Measurements from ENCODE around the gene MRPL45.

The MRPL45 gene

GRCh38 chr17:38326996-38327792 is 30.2 kb downstream of the MRPL45 start:
- peak; percentile 55 for DNase-seq

GRCh38 chr17:38327936-38328335 is 31.0 kb downstream of the MRPL45 start:
- no peak for DNase-seq

- no peak for DNase-seq
Measured at GRCh38 chr17:38328620-38329019, 31.7 kb downstream of the MRPL45 start.

- no peak for DNase-seq
Measured at GRCh38 chr17:38329284-38329683, 32.3 kb downstream of the MRPL45 start.

- no peak for DNase-seq
Measured at GRCh38 chr17:38329808-38330730, 33.1 kb downstream of the MRPL45 start.

- no peak for DNase-seq
Measured at GRCh38 chr17:38330941-38331411, 34.0 kb downstream of the MRPL45 start.

- no peak for DNase-seq
Measured at GRCh38 chr17:38332735-38333134, 35.8 kb downstream of the MRPL45 start.

- DNase-seq, result peak; percentile 27
Measured at GRCh38 chr17:38333635-38334295, 36.8 kb downstream of the MRPL45 start.

GRCh38 chr17:38334480-38335364 is 37.8 kb downstream of the MRPL45 start:
- no peak for DNase-seq

- DNase-seq, result no peak
Measured at GRCh38 chr17:38336838-38337237, 39.9 kb downstream of the MRPL45 start.

- DNase-seq, result no peak
Measured at GRCh38 chr17:38338053-38338452, 41.1 kb downstream of the MRPL45 start.

- DNase-seq, result no peak
Measured at GRCh38 chr17:38338535-38338934, 41.6 kb downstream of the MRPL45 start.

- no peak for DNase-seq
Measured at GRCh38 chr17:38339891-38340290, 42.9 kb downstream of the MRPL45 start.

GRCh38 chr17:38341035-38341721 is 44.2 kb downstream of the MRPL45 start:
- peak; percentile 16 for DNase-seq

GRCh38 chr17:38342886-38343607 is 46.1 kb downstream of the MRPL45 start:
- DNase-seq, result no peak

GRCh38 chr17:38343608-38344419 is 46.8 kb downstream of the MRPL45 start, which contains the start of gene GPR179:
TSS of gene GPR179 (minus strand) at chr17:38343956. CDS start at chr17:38343789, 167 bp downstream.
- no peak for DNase-seq

GRCh38 chr17:38344420-38344745 is 47.4 kb downstream of the MRPL45 start:
- no peak for DNase-seq

- DNase-seq, result no peak
Measured at GRCh38 chr17:38345743-38346142, 48.8 kb downstream of the MRPL45 start.

- DNase-seq, result peak; percentile 84
Measured at GRCh38 chr17:38349097-38349730, 52.2 kb downstream of the MRPL45 start.
